DMS 273 (cell line): ENCODE results near the gene HCFC1R1.

Source experiments
- DNase-seq: peaks from one replicate; lab custom pipeline; 2025; ENCODE audit not compliant: unreplicated experiment; lab: John Stamatoyannopoulos, UW

The HCFC1R1 gene

GRCh38 chr16:3020604-3021448 lies 2.9 kb downstream of the HCFC1R1 start:
- DNase-seq: peak; percentile 78

DNA sequence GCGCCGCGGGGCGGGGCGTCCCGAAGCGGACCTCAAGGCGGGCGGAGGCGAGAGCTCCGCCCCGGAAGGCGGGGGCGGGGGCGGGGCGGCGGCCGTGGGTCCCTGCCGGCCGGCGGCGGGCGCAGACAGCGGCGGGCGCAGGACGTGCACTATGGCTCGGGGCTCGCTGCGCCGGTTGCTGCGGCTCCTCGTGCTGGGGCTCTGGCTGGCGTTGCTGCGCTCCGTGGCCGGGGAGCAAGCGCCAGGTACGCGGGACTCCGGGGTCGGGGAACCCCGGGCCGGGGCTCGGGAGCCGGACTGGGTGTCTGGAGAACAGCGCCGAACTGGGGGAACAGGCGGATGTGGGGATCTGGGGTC lies 3.5 kb downstream of the HCFC1R1 start, which contains the start of gene TNFRSF12A:
TNFRSF12A (plus strand) TSS at position 122 of the 357 bp plus-strand sequence; CDS start at position 152, 30 bp downstream.
- DNase-seq: peak; percentile 94

DNA sequence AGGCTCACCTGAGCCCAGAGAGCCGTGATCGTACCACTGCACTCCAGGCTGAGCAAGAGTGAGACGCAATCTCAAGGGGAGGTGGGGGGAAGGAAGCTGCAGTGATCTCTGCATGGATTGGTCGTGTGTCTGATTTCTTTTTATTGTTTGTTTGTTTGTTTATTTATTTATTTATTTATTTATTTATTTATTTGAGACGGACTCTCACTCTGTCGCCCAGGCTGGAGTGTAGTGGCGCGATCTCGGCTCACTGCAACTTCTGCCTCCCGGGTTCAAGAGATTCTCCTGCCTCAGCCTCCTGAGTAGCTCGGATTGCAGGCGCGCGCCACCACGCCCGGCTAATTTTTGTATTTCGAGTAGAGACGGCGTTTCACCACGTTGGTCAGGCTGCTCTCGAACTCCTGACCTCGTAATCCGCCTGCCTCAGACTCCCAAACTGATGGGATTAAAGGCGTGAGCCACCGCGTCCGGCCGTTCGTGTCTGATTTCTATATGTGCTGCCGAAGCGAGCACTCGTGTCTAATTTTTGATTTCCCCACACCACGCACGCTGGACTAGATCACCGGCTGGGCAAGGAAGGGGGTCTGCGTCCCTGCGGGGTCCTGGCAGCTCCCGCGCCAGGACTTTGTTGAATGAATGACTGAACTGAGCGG lies 4.0 kb downstream of the HCFC1R1 start:
- DNase-seq: no peak

- peak; percentile 60 for DNase-seq
Observed at GRCh38 chr16:3017794-3018506, 5.8 kb downstream of the HCFC1R1 start, which contains the start of gene CLDN6. Gene CLDN6 (minus strand): TSS chr16:3018183. CDS start chr16:3016021, 2,162 bp downstream.

DNA sequence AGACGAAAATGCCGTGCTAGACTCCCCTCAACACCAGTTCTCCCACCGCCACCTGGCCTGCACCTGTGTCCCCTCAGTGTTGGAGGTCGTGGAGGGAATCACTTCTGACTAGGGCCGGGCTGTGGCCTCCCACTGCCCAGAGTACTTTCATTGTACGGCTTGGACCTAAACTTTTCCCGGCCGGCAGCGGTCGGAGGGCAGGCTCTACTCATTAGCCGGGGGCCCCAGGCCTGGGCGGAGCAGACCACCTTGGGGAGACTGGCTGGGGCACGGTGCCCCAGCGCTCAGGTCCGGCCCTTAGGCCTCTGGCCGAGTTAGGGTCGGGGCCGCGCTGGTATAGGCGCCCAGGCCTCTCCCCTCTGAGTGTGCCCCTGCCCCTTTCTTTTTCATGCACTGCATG lies 6.4 kb downstream of the HCFC1R1 start:
- no peak for DNase-seq

DNA sequence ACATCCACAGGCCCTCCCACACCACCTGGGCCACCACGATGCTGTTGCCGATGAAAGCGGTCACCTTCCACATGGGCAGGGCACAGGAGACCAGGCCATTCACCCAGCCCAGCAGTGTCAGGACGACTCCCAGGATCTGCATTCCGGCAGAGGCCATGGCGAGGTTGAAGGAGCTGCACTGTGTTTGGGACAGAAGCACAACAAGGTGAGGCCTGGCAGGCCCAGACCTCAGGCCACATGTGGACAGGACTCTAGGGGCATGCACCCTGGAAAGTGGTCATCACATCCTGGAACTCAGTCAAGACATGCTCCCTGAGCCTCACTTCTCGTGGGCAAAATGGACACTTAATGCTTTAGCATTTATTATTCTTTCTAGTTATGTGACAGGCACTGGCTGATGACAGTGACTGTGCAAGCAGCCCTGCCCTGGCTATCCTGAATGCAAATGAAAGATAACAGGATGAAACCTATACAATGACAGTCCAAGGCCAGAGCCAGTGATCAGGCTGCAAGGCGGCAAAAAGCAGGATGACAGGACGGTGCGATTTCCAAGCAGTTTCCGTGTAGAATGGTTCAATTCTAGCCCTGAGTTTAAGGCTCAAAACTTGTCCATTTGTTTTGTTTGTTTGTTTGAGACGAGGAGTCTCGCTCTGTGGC lies 7.7 kb downstream of the HCFC1R1 start:
- no peak for DNase-seq

- DNase-seq: no peak
Observed at GRCh38 chr16:3014971-3015370, 8.8 kb downstream of the HCFC1R1 start.

DNA sequence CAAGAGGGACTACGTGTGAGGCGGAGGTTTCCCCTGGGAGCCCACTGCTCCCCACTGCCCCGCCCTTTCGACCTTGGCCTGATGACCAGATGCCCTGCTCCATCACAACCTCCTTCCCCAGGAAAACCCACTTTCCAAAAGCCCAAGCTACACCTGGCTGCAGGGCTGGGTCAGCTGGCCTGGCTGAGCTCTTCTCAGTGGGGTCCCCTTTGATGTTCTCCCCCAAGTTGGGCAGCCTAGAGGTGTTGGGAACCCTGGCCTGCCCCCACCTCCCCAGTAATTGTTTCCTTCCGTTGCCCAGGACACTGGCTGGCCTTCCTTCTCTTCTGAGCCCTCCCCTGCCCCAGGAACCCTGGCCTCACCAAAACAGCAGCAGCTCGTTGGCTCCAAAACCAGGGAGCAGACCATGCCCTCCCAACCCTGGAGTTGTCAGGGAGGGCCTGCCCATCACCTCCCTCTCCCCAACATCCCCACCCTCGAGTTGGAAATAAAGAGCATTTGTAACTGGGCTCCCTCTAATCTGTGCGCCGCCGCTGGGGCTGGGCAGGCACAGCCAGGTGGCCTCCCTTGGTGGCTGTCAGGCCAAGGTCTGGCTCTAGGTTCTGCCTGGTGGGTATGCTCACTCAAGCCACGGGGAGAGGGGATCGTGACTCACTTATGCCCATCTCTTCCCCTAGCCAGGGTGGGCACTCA lies 9.6 kb downstream of the HCFC1R1 start:
- no peak for DNase-seq

GRCh38 chr16:3013491-3013951 lies 10.2 kb downstream of the HCFC1R1 start:
- no peak for DNase-seq

DNA sequence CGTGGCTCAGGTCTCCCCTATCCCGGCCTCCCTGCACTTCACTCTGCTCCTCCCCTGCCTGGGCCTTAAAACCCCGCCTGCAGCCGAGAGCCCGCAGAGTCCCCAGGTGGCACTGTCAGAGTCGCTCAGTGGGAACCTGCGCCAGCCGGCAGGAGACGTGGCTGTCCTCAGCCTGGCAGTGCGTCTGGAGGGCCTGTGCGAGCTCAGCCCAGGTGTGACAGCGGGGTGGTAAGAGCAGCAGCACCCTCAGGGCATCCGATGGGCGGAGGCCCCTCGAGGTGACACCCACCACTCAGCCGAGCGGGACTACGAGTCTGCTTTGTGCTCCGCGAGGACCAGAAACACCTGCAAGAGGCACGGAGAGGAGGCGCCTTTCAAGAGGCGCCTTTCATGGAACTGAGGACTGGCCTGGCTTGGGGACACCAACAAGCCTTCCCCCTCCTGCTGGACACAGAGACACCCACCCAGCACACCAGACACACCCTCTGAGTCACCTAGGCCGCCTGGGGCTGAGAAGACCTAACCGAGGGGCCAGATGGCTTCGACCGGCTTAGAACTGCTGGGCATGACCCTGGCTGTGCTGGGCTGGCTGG lies 10.8 kb downstream of the HCFC1R1 start, which contains the start of gene CLDN9:
CLDN9 (plus strand) TSS at position 96 of the 593 bp plus-strand sequence; CDS start at position 536, 440 bp downstream.
- no peak for DNase-seq

- DNase-seq: no peak
Observed at GRCh38 chr16:3012246-3012645, 11.5 kb downstream of the HCFC1R1 start.

DNA sequence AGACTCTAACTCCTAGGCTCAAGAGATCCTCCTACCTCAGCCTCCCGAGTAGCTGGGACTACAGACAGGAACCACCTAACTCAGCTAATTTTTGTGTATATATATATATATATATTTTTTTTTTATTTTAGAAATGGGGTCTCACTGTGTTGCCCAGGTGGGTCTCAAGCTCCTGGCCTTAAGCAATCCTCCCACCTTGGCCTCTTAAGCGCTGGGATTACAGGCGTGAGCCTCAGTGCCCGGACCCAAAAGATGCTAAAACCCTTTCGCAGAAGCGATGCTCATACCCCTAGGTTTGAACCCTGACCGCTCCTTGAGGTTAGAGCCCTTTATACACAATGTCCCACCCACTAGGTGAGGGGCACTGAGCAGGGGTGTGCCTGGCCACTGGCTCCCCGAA lies 13.2 kb downstream of the HCFC1R1 start:
- DNase-seq: no peak

DNA sequence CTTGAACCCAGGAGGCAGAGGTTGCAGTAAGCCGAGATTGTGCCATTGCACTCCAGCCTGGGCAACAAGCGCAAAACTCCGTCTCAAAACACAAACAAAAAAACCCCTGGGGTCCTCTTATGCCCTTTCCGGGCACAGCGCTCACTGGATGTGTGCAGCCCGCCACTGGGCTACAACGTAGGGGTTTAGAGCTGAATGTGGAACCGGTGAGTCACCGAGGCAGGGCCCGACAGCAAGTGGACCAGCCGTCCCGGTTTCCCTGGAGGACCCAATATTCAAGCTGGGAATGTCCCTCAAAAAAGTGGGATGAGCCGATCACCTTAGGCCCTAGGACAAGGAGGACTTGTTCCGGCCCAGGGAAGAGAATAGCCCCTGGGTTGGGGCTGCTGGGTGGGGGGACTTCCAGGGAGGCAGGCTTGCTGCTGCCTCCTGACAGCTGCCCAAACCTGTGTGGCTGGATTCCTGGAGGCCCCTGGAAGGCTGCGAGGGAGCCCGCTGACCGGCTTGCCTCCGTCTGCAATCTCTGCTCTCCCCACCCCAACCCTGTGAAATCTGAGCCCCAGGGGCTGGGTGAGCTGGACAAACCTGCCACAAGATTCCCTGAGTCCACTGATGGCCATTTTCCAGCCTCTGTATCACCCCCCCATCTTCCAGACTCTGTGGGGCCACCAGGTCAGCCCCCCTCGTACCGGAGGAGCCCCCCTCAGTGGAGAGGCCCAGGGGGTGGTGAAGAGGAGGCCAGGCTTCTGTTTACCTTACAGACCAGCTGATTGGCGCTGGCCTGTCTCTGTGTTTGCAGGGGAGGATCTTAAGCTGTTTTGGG lies 14.0 kb downstream of the HCFC1R1 start:
- DNase-seq: no peak

DNA sequence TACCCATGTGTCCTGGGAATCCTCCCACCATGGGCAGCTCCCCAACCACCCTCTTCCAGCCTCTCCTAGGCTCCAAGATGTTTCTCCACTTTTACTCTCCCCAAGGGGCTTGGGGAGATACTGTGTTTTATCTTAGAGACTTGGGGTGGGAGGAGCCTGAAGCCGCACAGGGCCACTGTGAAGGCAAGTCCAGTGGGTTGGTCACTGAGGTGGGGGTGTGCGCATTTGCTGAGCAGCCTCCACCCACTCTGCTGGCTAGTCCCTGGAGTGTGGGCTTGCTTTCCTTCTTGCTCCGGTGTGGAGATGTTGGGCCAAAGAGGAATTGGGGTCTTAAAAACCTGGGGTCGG lies 15.1 kb downstream of the HCFC1R1 start:
- DNase-seq: no peak

GRCh38 chr16:3007957-3008689 lies 15.6 kb downstream of the HCFC1R1 start:
- no peak for DNase-seq

DNA sequence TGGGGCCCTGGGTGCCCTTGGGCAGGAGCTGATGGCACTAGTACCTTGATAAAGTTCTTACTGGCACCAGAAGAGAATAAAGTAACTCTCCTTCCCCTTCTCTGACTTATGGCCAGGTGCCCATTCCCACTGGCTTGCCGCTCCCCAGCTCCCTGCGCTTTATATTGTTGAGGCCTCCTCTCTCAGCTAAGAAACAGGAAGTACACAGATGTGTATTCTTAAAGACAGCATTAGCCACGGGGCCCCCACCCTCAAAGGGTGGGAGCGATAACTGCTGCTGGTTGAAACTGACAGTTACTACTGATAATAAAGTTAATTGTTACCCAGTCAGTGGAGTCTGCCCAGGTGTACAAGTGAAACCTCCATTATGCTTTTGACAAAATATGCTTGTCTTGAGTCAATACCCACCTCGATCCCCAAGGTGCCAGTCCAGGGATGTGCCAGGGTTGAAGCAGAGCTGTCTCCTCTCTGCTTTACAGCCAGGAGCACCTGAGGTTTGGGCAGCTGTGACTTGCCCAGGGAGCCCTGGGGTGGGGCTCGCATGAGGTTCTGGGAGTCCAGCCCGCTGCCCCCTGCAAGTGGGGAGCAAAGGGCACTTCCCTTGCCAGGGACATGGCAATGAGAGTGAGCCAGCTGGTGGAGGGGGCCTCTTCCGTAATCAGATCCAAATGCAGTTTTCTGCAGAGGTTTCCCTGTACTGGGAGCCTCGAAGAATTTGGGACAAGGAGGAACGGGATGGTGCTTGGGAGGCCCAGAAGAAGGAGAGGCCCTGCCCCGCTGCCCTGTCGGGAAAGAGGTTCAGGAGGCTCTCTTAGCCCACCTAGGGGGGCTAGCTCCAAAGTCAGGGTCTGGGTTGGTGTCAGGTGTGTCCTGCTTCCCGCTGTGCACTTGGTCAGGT lies 16.4 kb downstream of the HCFC1R1 start:
- no peak for DNase-seq

DNA sequence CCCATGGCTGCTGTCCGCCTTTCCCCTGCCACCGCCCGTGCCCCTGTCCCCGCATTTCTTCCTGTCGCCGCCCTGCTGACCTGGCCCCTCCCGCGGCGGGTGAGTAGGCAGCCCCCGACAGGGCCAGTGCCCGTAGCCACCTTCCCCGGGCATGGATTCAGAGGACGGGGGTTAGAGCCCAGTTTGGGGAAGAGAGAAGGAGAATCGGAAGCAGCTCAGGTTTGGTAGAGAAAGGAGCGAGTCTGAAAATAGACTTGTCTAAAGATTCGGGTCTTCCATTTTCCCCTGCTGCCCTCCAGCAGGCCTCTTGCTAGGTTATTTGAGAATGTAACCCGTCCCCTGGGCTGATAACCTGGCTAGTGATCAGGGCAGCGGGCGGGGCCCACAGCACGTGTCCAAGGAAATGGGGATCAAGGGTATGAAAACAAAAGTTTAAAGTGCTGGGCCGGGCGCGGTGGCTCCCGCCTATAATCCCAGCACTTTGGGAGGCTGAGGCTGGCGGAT lies 18.9 kb downstream of the HCFC1R1 start:
- DNase-seq: peak; percentile 69
